ENCODE data around the gene CCL27. TPM values are rescaled to one million over a fixed set of nuclear protein-coding genes. Genes with fewer than 3 reads are reported as not detected.
A peak's percentile ranks its signal among the peaks of the same experiment; 100 is the strongest.

Gene CCL27
- total RNA-seq, 6 donors from 2014 or later: 32.5 TPM; not detected in 5

GRCh38 chr9:34633851-34634550, 28.5 kb downstream of the CCL27 start:
- WGBS, 2 donors: 18 to 40% methylated on average over 2 to 3 of the region's 3 CpGs
- Histone ChIP-seq H3K36me3 (peaks cover 0 to 8% (median 4%) of the 10 kb centered on the region in 4 donors), H3K4me3 (no peak overlapping the region), H3K9me3 (no peaks in the 10 kb centered on the region), H3K4me1 (peaks cover 24 to 30% (median 26%) of the 10 kb centered on the region in 4 donors), H3K27me3 (peaks cover 0 to 13% (median 6%) of the 10 kb centered on the region in 4 donors), H3K27ac (no peak overlapping the region)
- DNase-seq (peak in 1 of 2 donors; percentile 71), ATAC-seq (ENCODE audit: low FRiP score in 2 of 2) (peak; percentile 58 to 66)
- TF ChIP-seq CTCF (IDR thresholded peaks at IDR 0.05) (peak; percentile 73 to 84 (median 76)), POLR2A (IDR thresholded peaks at IDR 0.05) (no peak)

GRCh38 chr9:34633166-34633565, 29.3 kb downstream of the CCL27 start:
- DNase-seq: no peak
- Histone ChIP-seq H3K27me3 (peaks cover 0 to 21% (median 8%) of the 10 kb centered on the region in 4 donors), H3K9me3 (no peaks in the 10 kb centered on the region), H3K4me1 (peaks cover 27 to 32% (median 28%) of the 10 kb centered on the region in 4 donors), H3K27ac (no peak overlapping the region), H3K4me3 (no peak overlapping the region), H3K36me3 (peaks cover 0 to 8% (median 4%) of the 10 kb centered on the region in 4 donors)
- 68% methylated on average over 5 of the region's 5 CpGs for WGBS, 2 donors
- ATAC-seq (ENCODE audit: low FRiP score in 2 of 2): no peak
- TF ChIP-seq CTCF (IDR thresholded peaks at IDR 0.05) (no peak), POLR2AphosphoS5 (IDR thresholded peaks at IDR 0.05) (no peak), EP300 (IDR thresholded peaks at IDR 0.05) (no peak), POLR2A (IDR thresholded peaks at IDR 0.05) (no peak)

GRCh38 chr9:34630402-34631154, 31.9 kb downstream of the CCL27 start:
- ATAC-seq (ENCODE audit: low FRiP score in 2 of 2): no peak
- 33 to 44% methylated on average over 5 of the region's 5 CpGs for WGBS, 2 donors

DNA sequence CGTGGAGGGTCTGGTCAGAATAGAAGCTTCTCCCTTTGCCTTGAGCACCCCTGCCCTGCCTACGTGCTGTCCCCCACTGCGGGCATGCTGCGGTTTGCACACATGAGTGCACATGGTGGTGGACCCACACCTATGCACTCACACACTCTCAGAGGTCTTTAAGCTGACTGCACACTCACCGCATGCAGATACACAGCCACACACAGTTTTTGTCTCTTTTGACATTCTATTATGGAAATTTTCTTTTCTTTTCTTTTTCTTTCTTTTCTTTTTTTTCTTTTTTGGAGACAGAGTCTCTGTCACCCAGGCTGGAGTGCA, 33.0 kb downstream of the CCL27 start:
- Histone ChIP-seq H3K36me3 (no peaks in the 10 kb centered on the region), H3K4me3 (no peak overlapping the region), H3K4me1 (peaks cover 9 to 18% (median 12%) of the 10 kb centered on the region in 4 donors), H3K27me3 (peaks cover 1 to 54% (median 20%) of the 10 kb centered on the region in 4 donors), H3K27ac (no peak overlapping the region), H3K9me3 (no peaks in the 10 kb centered on the region)
- no peak for ATAC-seq (ENCODE audit: low FRiP score in 2 of 2)
- TF ChIP-seq POLR2AphosphoS5 (IDR thresholded peaks at IDR 0.05) (no peak), EP300 (IDR thresholded peaks at IDR 0.05) (no peak), POLR2A (IDR thresholded peaks at IDR 0.05) (no peak), CTCF (IDR thresholded peaks at IDR 0.05) (no peak)
- WGBS, 2 donors: 30 to 35% methylated on average over 4 to 5 of the region's 5 CpGs
- DNase-seq: no peak

More at GRCh38 chr9:34630402-34631154, 31.9 kb downstream of the CCL27 start:
- H3K36me3 ChIP-seq: peaks cover 0 to 5% (median 3%) of the 10 kb centered on the region in 4 donors
- H3K27me3 ChIP-seq: peaks cover 0 to 43% (median 14%) of the 10 kb centered on the region in 4 donors
- H3K27ac ChIP-seq: no peak overlapping the region
- no peak for DNase-seq
- H3K4me3 ChIP-seq: no peak overlapping the region
- TF ChIP-seq POLR2AphosphoS5 (IDR thresholded peaks at IDR 0.05) (no peak), POLR2A (IDR thresholded peaks at IDR 0.05) (no peak), EP300 (IDR thresholded peaks at IDR 0.05) (no peak), CTCF (IDR thresholded peaks at IDR 0.05) (no peak)
- no peaks in the 10 kb centered on the region for H3K9me3 ChIP-seq
- H3K4me1 ChIP-seq: peaks cover 10 to 15% (median 13%) of the 10 kb centered on the region in 4 donors

Data from upper lobe of left lung (tissue), 6 donors.